ENCODE data around the gene PRR36. TPM values are rescaled to one million over a fixed set of nuclear protein-coding genes. Genes with fewer than 3 reads are reported as not detected.

Gene PRR36
- total and polyA plus RNA-seq, 2 donors (not counting 1 experiment from before 2014, with no cell fraction given) = 0.01 TPM; not detected in 1

DNA sequence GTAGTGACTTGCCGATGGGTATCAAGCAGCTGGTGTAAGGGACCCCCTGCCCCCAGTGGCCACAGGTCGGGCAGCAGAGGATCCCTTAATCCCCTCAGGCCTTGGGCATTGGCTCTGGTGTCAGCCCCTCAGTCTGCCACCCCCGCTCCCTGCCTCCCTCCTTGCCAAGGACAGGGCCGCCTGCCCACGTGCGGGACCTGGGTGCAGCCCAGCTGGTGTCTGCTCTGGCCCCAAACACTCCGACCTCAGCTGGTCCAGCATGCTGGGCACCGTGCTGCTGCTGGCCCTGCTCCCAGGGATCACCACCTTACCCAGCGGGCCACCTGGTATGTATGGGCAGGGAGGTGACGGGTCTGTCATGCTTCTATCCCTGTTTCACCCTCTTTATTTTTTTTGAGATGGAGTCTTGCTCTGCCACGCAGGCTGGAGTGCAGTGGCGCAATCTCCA is 40.4 kb upstream of the PRR36 start, which contains the start of gene TGFBR3L:
TGFBR3L (plus strand) TSS at position 233 of the 448 bp plus-strand sequence.
- ATAC-seq (ENCODE audit: low read depth) (no peak), DNase-seq (no peak)
- POLR2A ChIA-PET = no interaction called here
- intact Hi-C loops (cut with micrococcal nuclease) = no loop called here
- H3K4me2 ChIP-seq (replicated peaks; ENCODE audit: low read depth, low read length, poor library complexity, severe bottlenecking) = peak within 1 kb of the TSS; percentile 87
- peaks cover 0 to 25% (median 0%) of the 10 kb centered on the region in 3 donors for H3K9me3 ChIP-seq (ENCODE audit: control extremely low read depth in 1 of 3, control insufficient read depth in 2 of 3, insufficient read depth in 1 of 3, low read length in 2 of 3)
- Mint-ChIP-seq H3K27me3 (peaks cover 18% of the 10 kb centered on the region), H3K27ac (peak within 1 kb of the TSS; percentile 67), H3K4me3 (peak within 1 kb of the TSS; percentile 68), H3K4me1 (peaks cover 23% of the 10 kb centered on the region), H3K9me3 (ENCODE audit: insufficient read depth) (no peaks in the 10 kb centered on the region)
- TF ChIP-seq, protein P1, sequence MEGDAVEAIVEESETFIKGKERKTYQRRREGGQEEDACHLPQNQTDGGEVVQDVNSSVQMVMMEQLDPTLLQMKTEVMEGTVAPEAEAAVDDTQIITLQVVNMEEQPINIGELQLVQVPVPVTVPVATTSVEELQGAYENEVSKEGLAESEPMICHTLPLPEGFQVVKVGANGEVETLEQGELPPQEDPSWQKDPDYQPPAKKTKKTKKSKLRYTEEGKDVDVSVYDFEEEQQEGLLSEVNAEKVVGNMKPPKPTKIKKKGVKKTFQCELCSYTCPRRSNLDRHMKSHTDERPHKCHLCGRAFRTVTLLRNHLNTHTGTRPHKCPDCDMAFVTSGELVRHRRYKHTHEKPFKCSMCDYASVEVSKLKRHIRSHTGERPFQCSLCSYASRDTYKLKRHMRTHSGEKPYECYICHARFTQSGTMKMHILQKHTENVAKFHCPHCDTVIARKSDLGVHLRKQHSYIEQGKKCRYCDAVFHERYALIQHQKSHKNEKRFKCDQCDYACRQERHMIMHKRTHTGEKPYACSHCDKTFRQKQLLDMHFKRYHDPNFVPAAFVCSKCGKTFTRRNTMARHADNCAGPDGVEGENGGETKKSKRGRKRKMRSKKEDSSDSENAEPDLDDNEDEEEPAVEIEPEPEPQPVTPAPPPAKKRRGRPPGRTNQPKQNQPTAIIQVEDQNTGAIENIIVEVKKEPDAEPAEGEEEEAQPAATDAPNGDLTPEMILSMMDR (IDR thresholded peaks at IDR 0.05) = no peak
- TF ChIP-seq EZH2 (IDR thresholded peaks at IDR 0.05; ENCODE audit: borderline replicate concordance, insufficient read depth, low read depth, low read length, poor library complexity, severe bottlenecking) = no peak
- WGBS (ENCODE audit: insufficient coverage) = 87% methylated on average over 9 of the region's 12 CpGs
- no peak within 1 kb of the TSS for H3K9ac ChIP-seq (ENCODE audit: low read length)
- H3K4me3 ChIP-seq (ENCODE audit: control extremely low read depth in 1 of 5, extremely low read depth in 1 of 5, insufficient read depth in 1 of 5, low read depth in 2 of 5, low read length in 4 of 5) = no peak within 1 kb of the TSS
- peaks cover 3% of the 10 kb centered on the region for H3K79me2 ChIP-seq (ENCODE audit: control insufficient read depth, insufficient read depth, low read length)
- CTCF ChIA-PET = interaction anchor here (3.7 kb wide), 1 partner anchor 30 kb away, joined by 21 read pairs; the partner anchor contains the start of gene TIMM44
- peaks cover 3 to 26% of the 10 kb centered on the region in 2 experiments for H3K36me3 ChIP-seq (replicated peaks in 1 of 2; ENCODE audit: control extremely low read depth in 1 of 2, control insufficient read depth in 1 of 2, extremely low read depth in 1 of 2, insufficient read depth in 2 of 2, low read length in 1 of 2)
- H3K27ac ChIP-seq (ENCODE audit: low read length in 2 of 2) = no peak within 1 kb of the TSS
- H4K20me1 ChIP-seq (ENCODE audit: control insufficient read depth, insufficient read depth, low read length, poor library complexity, severe bottlenecking) = peaks cover 64% of the 10 kb centered on the region
- H2AFZ ChIP-seq (ENCODE audit: insufficient read depth, low read depth, low read length, poor library complexity, severe bottlenecking) = no peak within 1 kb of the TSS
- peaks cover 0 to 45% (median 24%) of the 10 kb centered on the region in 4 experiments for H3K27me3 ChIP-seq (replicated peaks in 1 of 4; ENCODE audit: control extremely low read depth in 1 of 4, control insufficient read depth in 3 of 4, insufficient read depth in 4 of 4, low read length in 3 of 4)
- H3K4me1 ChIP-seq (ENCODE audit: control insufficient read depth in 2 of 2, insufficient read depth in 2 of 2, low read length in 2 of 2) = peaks cover 40 to 44% of the 10 kb centered on the region in 2 donors

DNA sequence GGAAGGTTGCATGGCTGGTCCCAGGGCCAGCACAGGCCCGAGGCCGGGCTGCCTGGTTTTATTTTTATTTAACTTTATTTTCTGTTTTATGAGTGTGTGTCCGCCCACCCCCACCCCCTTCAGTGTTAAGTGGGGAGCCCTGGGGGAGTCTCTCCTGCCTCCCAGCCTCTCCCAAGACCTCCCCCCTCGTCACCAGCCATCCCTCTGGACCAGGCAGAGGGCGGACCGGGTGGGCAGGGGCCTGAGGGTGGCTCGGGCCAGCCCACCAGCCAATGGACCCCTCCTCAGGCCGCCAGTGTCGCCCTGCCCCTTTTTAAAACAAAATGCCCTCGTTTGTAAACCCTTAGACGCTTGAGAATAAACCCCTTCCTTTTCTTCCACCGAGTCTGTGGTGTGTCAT is 39.9 kb upstream of the PRR36 start:
- H3K27ac Mint-ChIP-seq = no peak overlapping the region
- Histone ChIP-seq H3K4me1 (ENCODE audit: control insufficient read depth in 2 of 2, insufficient read depth in 2 of 2, low read length in 2 of 2) (peaks cover 35 to 39% of the 10 kb centered on the region in 2 donors), H2AFZ (ENCODE audit: insufficient read depth, low read depth, low read length, poor library complexity, severe bottlenecking) (no peak overlapping the region), H3K9me3 (ENCODE audit: control extremely low read depth in 1 of 3, control insufficient read depth in 2 of 3, insufficient read depth in 1 of 3, low read length in 2 of 3) (peaks cover 0 to 23% (median 0%) of the 10 kb centered on the region in 3 donors), H3K27ac (ENCODE audit: low read length in 2 of 2) (no peak overlapping the region), H4K20me1 (ENCODE audit: control insufficient read depth, insufficient read depth, low read length, poor library complexity, severe bottlenecking) (peaks cover 69% of the 10 kb centered on the region), H3K4me3 (ENCODE audit: control extremely low read depth in 1 of 5, extremely low read depth in 1 of 5, insufficient read depth in 1 of 5, low read depth in 2 of 5, low read length in 4 of 5) (no peak overlapping the region), H3K9ac (ENCODE audit: low read length) (no peak overlapping the region), H3K27me3 (replicated peaks in 1 of 4; ENCODE audit: control extremely low read depth in 1 of 4, control insufficient read depth in 3 of 4, insufficient read depth in 4 of 4, low read length in 3 of 4) (peaks cover 0 to 41% (median 23%) of the 10 kb centered on the region in 4 experiments), H3K4me2 (replicated peaks; ENCODE audit: low read depth, low read length, poor library complexity, severe bottlenecking) (no peak overlapping the region), H3K36me3 (replicated peaks in 1 of 2; ENCODE audit: control extremely low read depth in 1 of 2, control insufficient read depth in 1 of 2, extremely low read depth in 1 of 2, insufficient read depth in 2 of 2, low read length in 1 of 2) (peaks cover 3 to 30% of the 10 kb centered on the region in 2 experiments), H3K79me2 (ENCODE audit: control insufficient read depth, insufficient read depth, low read length) (peaks cover 3% of the 10 kb centered on the region)
- intact Hi-C loops (cut with micrococcal nuclease) = no loop called here
- CTCF ChIA-PET = no interaction called here
- ATAC-seq (ENCODE audit: low read depth) (no peak), DNase-seq (peak; percentile 40)
- TF ChIP-seq, protein P1 (IDR thresholded peaks at IDR 0.05) = no peak
- POLR2A ChIA-PET = no interaction called here
- H3K4me3 Mint-ChIP-seq = no peak overlapping the region
- peaks cover 16% of the 10 kb centered on the region for H3K27me3 Mint-ChIP-seq
- H3K4me1 Mint-ChIP-seq = peaks cover 19% of the 10 kb centered on the region
- whole genome bisulfite sequencing (ENCODE audit: insufficient coverage) = 96% methylated on average over 4 of the region's 12 CpGs
- no peaks in the 10 kb centered on the region for H3K9me3 Mint-ChIP-seq (ENCODE audit: insufficient read depth)
